ENCODE measurements around the gene RGS2.

Gene RGS2

GRCh38 chr1:192808518-192809306 lies at the start of gene RGS2:
Gene RGS2 (plus strand): TSS chr1:192809039. CDS start chr1:192809072, 33 bp downstream.
- peak; percentile 96 for DNase-seq

DNA sequence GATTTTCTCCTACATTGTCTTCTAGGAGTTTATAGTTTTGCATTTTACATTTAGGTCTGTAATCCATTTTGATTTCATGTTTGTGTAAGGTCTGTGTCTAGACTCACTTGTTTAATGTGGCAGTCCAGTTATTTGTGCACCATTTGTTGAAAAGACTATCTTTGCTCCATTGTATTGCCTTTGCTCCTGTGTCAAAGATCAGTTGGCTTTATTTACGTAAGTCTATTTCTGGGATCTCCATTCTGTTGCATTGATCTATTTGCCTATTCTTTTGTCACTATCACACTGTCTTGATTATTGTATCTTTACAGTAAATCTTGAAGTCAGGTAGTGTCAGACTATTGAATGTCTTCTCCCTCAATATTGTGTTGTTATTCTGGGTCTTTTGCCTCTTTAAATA lies 49.7 kb upstream of the RGS2 start:
- no peak for DNase-seq

DNA sequence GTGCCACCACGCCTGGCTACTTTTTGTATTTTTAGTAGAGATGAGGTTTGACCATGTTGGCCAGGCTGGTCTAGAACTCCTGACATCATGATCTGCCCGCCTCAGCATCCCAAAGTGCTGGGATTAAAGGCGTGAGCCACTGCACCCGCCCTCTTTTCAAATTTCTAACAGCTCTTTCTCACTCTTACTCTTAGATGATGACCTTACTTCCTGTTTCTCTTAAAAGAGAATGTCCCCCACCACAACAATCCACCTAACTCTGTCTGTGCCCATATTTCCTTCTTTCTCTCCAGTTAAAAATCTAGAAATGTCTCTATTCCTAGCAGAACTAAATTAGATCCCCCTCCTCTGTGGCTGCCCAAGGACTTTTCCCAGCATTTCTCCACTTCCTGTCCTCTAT lies 46.6 kb upstream of the RGS2 start:
- no peak for DNase-seq

DNA sequence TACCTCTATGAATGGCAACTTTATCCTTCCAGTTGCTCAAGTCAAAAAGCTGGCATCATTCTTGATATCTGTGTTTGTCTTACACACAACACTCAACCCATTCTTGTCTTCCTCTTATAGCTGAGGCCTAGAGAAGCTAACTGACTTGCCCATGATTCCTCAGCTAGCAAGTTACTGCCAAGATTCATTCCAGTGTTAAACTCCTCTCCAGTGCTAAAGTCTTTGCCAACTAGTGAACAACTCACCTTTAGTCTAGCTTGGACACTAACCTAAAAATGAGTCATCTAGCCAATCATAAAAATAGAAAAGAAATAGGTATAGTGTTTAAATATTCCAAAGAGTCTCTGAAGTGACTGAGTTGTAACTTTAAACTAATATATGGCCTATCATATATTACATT lies 45.6 kb upstream of the RGS2 start:
- DNase-seq = no peak

DNA sequence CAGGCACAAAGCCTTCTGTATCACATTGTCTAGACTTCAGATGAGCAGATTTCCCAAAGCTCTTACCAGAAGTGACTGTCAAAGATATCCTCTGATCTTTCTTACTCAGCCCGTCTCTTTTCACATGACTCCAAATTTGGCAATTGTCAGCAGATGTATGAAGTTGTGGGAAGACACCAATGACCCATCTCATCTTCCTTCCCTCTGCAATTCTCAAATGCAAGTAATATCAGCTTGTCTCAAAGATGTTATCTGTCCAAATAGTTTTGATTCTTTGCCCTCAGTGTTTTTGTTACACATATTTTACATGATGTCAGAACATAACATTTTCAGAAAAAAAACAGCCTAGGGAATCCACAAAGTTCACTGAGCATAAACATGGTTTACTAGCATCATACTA lies 45.1 kb upstream of the RGS2 start:
- no peak for DNase-seq

- DNase-seq = no peak
Observed at GRCh38 chr1:192764675-192765074, 44.2 kb upstream of the RGS2 start.

DNA sequence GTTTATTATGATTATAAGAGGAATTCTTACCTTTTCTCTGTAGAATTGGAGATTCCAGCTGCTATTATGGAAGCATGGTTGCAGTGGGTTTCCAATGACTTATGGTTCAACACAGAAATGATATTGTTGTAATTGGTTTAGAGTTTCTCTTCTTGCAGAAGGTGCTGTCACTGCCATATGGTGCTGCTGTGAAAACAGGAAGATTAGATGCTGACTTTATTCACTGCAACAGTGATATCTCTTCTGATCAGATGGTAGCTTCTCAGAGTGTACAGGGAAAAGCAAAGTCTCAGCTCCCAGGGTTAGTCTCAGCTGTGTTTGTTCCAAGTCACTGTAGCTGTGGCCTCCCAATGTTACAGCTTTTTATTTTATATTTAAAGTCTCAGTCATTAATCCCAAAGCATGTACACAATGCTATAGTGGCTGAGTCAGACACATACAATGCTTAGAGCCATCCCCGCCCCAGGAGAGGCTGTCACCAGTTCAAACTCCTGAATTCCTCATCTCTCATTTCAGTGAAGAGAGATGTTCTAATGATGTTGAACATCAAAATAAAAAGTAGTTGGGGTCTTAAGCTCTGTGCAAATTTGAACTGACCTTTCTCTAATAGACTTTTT lies 42.7 kb upstream of the RGS2 start:
- no peak for DNase-seq

GRCh38 chr1:192766876-192767275 lies 42.0 kb upstream of the RGS2 start:
- DNase-seq = no peak

DNA sequence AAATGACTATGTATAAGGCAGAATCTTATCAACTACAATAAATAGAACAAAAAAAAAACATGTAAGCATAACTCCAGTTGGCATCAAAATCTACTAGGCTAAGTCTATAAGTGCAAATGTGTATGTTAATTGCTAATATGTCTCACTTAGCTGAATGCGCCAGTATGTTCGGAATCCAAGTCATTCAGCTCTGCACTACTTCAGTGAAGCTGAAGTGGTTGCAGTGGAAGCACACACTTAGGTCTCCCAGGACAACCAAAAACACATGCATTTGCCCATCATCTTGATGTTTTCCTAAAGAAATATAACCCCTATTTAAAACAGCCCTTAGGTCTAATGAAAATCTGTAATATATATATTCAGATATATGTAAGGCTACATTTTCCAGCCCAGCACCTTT lies 41.0 kb upstream of the RGS2 start:
- DNase-seq = no peak

DNA sequence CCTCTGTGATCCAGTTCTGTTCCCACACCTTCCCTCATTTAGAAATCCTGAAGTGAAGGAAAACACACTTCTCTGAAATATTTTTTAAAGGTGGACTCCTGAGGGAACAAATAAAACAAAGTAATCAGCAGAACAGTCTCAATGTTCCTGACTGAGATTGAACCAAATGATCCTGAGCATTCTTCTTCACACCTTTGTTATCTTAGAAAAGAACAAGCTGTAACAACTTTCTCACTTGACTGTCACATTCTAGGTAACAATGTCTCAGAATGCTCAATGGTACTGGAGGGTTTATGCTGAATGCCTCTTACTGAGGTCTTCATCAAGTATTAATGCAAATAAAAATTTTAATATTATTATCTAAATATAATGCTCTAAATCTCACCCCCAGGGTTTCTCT lies 40.4 kb upstream of the RGS2 start:
- no peak for DNase-seq

GRCh38 chr1:192771341-192771740 lies 37.5 kb upstream of the RGS2 start:
- no peak for DNase-seq

DNA sequence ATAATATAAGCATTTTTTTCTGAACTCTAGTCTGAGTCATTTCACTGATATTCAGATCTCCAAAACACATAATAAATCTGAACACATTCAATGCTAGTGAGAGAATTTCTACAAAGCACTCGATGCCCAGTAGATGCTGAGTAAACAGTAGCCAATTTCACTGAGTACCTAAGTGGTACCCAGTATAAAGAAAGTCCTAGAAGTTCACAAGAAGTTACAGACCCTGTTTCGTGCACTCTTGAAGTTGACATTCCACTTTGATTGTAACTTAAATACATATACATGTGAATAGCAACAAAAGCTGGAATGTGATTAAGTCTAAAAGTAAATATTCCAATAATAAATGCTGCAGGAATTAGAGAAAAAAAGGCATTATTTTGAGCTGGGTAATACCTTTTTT lies 33.2 kb upstream of the RGS2 start:
- DNase-seq = no peak

- DNase-seq = no peak
Observed at GRCh38 chr1:192776206-192776605, 32.6 kb upstream of the RGS2 start.

DNA sequence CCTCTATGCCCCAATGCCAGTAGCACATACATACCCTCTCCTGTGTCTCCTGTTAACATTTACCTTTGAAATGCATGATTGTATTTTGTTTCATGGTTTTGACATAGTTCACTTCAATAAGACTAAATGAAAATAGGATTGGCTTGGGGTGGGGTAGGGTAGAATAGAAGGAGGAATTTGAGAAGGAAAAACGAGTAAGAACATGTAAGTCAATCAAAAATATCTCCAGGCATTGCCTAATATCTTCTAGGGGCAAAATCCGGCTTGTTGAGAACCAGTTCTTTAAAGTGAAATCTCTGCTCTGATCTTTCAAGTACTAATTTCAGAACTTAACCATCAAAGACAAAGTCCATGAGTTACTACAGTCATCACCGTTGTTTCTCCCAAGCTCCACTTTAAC lies 31.8 kb upstream of the RGS2 start:
- DNase-seq = no peak

- no peak for DNase-seq
Observed at GRCh38 chr1:192783791-192784190, 25.0 kb upstream of the RGS2 start.

- DNase-seq = no peak
Observed at GRCh38 chr1:192784397-192784796, 24.4 kb upstream of the RGS2 start.

- no peak for DNase-seq
Observed at GRCh38 chr1:192786576-192786975, 22.3 kb upstream of the RGS2 start.

- DNase-seq = no peak
Observed at GRCh38 chr1:192787914-192788585, 20.8 kb upstream of the RGS2 start.

- no peak for DNase-seq
Observed at GRCh38 chr1:192789871-192790270, 19.0 kb upstream of the RGS2 start.

DNA sequence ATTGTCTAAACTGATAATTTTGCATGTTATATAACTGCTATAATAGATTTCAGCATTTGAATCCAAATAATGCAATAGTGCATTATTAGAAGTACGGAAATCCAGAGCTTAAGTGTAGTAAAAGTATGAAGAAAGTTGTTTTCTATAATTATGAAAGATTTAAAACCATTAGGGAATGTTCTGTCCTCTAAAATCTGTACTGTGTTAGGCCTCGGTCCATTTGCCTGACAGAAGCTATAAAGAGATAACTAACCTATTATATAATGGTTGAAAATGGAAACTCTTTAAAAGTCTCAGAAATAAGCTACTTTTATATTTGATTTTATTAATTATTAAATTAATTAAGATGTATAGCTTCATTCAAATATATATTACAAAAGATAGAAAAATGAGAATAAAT lies 16.2 kb upstream of the RGS2 start:
- no peak for DNase-seq

DNA sequence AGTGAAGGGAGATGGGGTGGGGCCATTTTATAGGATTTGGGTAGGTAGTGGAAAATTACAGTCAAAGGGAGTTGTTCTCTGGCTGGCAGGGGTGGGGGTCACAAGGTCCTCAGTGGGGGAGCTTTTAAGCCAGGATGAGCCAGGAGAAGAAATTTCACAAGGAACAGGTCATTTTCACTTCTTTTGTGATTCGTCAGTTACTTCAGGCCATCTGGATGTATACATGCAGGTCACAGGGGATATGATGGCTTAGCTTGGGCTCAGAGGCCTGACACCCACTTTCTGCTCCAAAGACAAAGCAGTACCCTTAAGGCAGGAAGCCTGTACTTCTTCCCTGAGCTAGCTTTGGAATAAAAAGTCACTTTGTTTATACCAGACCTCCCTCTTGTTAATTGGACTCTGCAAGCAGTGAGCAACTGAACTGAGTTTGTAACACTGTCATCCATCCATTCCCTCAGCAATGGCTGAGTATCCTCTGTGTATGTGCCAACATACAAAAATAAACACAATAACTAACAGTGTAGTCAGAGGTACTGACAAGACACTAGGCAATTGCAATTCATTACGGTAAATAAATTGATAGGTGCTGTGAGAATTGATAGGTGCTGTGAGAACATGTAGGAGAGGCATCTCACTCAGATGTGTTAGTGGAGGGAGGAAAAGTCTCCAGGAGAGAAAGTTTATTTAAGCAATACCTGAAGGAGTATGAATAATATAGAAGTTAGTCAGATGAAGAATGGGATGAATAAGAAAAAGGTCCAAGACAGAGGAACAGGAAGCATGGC lies 14.7 kb upstream of the RGS2 start:
- DNase-seq = no peak

- DNase-seq = no peak
Observed at GRCh38 chr1:192794768-192795035, 14.1 kb upstream of the RGS2 start.

DNA sequence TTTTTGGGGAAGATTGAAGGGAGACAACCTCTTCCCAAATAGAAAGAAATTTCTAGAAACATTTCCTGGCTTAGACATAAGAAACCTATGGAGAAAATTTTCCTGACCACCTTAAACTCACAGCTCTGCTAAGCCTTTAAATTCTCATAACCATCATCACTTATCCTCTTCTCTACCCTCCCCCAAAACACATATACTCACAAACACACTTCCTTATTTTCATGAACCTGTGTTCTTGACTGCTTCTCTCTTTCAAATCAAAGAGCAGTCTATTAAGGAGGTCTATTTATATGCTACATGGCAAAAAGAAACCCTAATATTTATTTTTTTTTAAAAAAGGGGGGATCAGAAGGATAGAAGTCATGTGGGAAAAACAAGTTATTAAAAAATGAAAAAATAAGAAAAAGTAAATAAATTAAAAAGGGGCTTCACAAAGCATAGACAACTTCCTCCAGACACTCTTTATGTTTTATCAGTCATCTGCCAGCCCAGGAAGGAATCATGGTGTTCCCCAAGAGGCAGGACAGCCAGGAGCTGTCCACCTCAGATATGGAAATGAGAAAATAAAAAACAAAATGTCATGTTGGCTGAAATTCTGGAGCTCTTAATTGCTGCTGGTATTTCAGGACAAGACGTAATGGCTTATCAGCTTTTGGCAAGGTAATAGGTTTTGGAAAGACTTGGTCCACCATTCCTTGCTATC lies 12.8 kb upstream of the RGS2 start:
- DNase-seq = no peak
